ENCODE data around the gene E2F4. TPM values are rescaled to one million over a fixed set of nuclear protein-coding genes. Genes with fewer than 3 reads are reported as not detected.

The E2F4 gene
- total and polyA plus RNA-seq, 2 of the 13 experiments (the other 11 are each of a cell fraction or from before 2014, with no cell fraction given), result 84.8 to 91.2 TPM

- BruUV-seq (replicated peaks), result TSS peak; percentile 63
- no peak overlapping the region for H2AFZ ChIP-seq (ENCODE audit: low read length)
- H3K27ac ChIP-seq (ENCODE audit: extremely low read length, insufficient read depth, low read length), result peak overlapping the region; percentile 82
- peak overlapping the region; percentile 72 to 98 (median 82) for H3K4me3 ChIP-seq (replicated peaks in 1 of 3; ENCODE audit: insufficient read depth in 1 of 3, low read depth in 2 of 3, low read length in 3 of 3)
- no peaks in the 10 kb centered on the region; the same call in 1 of the 2 replicates for H4K20me1 ChIP-seq (ENCODE audit: insufficient read depth, low read length)
- intact Hi-C loops (cut with micrococcal nuclease; ENCODE audit: unreplicated experiment) (loop anchor here (1.0 kb wide), 1 partner anchor 13 kb away; the partner anchor contains the start of gene NOL3), in situ Hi-C loops (cut with HindIII; ENCODE audit: extremely low pct_ligation_motif_present, low pct_unique_long_range_greater_than_20kb) (no loop called here)
- H3K36me3 ChIP-seq (replicated peaks in 1 of 2; ENCODE audit: control insufficient read depth in 1 of 2, insufficient read depth in 2 of 2, low read length in 2 of 2), result no peaks in the 10 kb centered on the region
- CTCF ChIA-PET (ENCODE audit: low intra/inter-chr PET ratio, low total read pairs), result interaction anchor here (0.6 to 2.7 kb wide), 4 partner anchors 12 to 206 kb away, joined by 3 to 28 read pairs (median 3); no protein-coding TSS in a partner anchor
- ATAC-seq (no peak), DNase-seq (ENCODE audit: low spot score) (no peak), FAIRE-seq (no peak)
- 9% methylated on average over 11 of the region's 11 CpGs for WGBS (ENCODE audit: low lambda C conversion rate)
- peaks cover 1 to 3% of the 10 kb centered on the region in 2 experiments; a peak in 2 of 5 replicates for H3K27me3 ChIP-seq (ENCODE audit: control insufficient read depth in 1 of 2, insufficient read depth in 2 of 2, low read length in 2 of 2)
- no peaks in the 10 kb centered on the region for H3K79me2 ChIP-seq (ENCODE audit: insufficient read depth, low read length)
- H3K9ac ChIP-seq (ENCODE audit: insufficient read depth, low read depth, low read length), result peak overlapping the region; percentile 93
- no peaks in the 10 kb centered on the region for H3K9me3 ChIP-seq (ENCODE audit: low read length)
- POLR2A ChIA-PET, result interaction anchor here (1.6 to 2.8 kb wide), 3 partner anchors 10 to 23 kb away, joined by 4 to 18 read pairs (median 5); partner anchors contain the start of genes FBXL8 and NOL3
- peak overlapping the region; percentile 96 for H3K4me2 ChIP-seq (ENCODE audit: low read depth, low read length)
- peaks cover 54% of the 10 kb centered on the region for H3K4me1 ChIP-seq (ENCODE audit: insufficient read depth, low read length)
- TF ChIP-seq HNF4G (IDR thresholded peaks at IDR 0.05; ENCODE audit: borderline replicate concordance, low read depth, low read length), result no peak
- TF ChIP-seq HNF4G (CRISPR knock-in tag; IDR thresholded peaks at IDR 0.05; ENCODE audit: borderline replicate concordance, low read depth), result 0 out of 2 replicates have a peak, but pooled peaks have one; percentile 14
- TF ChIP-seq ARNTL (CRISPR knock-in tag; IDR thresholded peaks at IDR 0.05), result no peak
- TF ChIP-seq AGO1 (IDR thresholded peaks at IDR 0.05; ENCODE audit: low read depth, low read length, poor library complexity, severe bottlenecking), result no peak
- no peak for TF ChIP-seq ZSCAN31 (CRISPR knock-in tag; IDR thresholded peaks at IDR 0.05; ENCODE audit: low read depth)
- TF ChIP-seq IRF9 (CRISPR knock-in tag; IDR thresholded peaks at IDR 0.05; ENCODE audit: borderline replicate concordance), result no peak
- no peak for TF ChIP-seq ZNF616 (CRISPR knock-in tag; IDR thresholded peaks at IDR 0.05; ENCODE audit: low read depth)
- no peak for TF ChIP-seq CC2D1A (CRISPR knock-in tag; IDR thresholded peaks at IDR 0.05)
- TF ChIP-seq ZBTB7A (CRISPR knock-in tag; IDR thresholded peaks at IDR 0.05), result no peak
- peak; percentile 17; the same call in 1 of the 2 replicates for TF ChIP-seq GLI4 (CRISPR knock-in tag; IDR thresholded peaks at IDR 0.05; ENCODE audit: borderline replicate concordance)
- TF ChIP-seq SNAPC2 (CRISPR knock-in tag; IDR thresholded peaks at IDR 0.05), result peak; percentile 74; the same call in 1 of the 2 replicates
- TF ChIP-seq MEF2D (CRISPR knock-in tag; IDR thresholded peaks at IDR 0.05), result peak; percentile 55; the same call in 1 of the 2 replicates
- TF ChIP-seq, protein P1, sequence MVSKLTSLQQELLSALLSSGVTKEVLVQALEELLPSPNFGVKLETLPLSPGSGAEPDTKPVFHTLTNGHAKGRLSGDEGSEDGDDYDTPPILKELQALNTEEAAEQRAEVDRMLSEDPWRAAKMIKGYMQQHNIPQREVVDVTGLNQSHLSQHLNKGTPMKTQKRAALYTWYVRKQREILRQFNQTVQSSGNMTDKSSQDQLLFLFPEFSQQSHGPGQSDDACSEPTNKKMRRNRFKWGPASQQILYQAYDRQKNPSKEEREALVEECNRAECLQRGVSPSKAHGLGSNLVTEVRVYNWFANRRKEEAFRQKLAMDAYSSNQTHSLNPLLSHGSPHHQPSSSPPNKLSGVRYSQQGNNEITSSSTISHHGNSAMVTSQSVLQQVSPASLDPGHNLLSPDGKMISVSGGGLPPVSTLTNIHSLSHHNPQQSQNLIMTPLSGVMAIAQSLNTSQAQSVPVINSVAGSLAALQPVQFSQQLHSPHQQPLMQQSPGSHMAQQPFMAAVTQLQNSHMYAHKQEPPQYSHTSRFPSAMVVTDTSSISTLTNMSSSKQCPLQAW (CRISPR knock-in tag; IDR thresholded peaks at IDR 0.05), result peak; percentile 66; the same call in 1 of the 2 replicates
- TF ChIP-seq, protein P2, sequence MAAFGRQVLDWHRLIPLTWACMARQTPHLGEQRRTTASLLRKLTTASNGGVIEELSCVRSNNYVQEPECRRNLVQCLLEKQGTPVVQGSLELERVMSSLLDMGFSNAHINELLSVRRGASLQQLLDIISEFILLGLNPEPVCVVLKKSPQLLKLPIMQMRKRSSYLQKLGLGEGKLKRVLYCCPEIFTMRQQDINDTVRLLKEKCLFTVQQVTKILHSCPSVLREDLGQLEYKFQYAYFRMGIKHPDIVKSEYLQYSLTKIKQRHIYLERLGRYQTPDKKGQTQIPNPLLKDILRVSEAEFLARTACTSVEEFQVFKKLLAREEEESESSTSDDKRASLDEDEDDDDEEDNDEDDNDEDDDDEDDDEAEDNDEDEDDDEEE (CRISPR knock-in tag; IDR thresholded peaks at IDR 0.05), result no peak; the same call in 1 of the 2 replicates
- TF ChIP-seq ZNF598 (CRISPR knock-in tag; IDR thresholded peaks at IDR 0.05; ENCODE audit: borderline replicate concordance), result no peak
- 0 out of 2 replicates have a peak, but pooled peaks have one; percentile 8 for TF ChIP-seq ZFP90 (CRISPR knock-in tag; IDR thresholded peaks at IDR 0.05; ENCODE audit: borderline replicate concordance)
- peak; percentile 3 for TF ChIP-seq TEAD3 (CRISPR knock-in tag; optimal IDR thresholded peaks at IDR 0.05; ENCODE audit: borderline replicate concordance)
- TF ChIP-seq ZNF503 (CRISPR knock-in tag; IDR thresholded peaks at IDR 0.05), result no peak
- TF ChIP-seq ZFY (CRISPR knock-in tag; IDR thresholded peaks at IDR 0.05), result peak; percentile 19; the same call in 1 of the 2 replicates
Observed at GRCh38 chr16:67183284-67183626, 8.7 kb upstream of the E2F4 start.
